ENCODE measurements around the gene FSTL4.

FSTL4 gene

DNA sequence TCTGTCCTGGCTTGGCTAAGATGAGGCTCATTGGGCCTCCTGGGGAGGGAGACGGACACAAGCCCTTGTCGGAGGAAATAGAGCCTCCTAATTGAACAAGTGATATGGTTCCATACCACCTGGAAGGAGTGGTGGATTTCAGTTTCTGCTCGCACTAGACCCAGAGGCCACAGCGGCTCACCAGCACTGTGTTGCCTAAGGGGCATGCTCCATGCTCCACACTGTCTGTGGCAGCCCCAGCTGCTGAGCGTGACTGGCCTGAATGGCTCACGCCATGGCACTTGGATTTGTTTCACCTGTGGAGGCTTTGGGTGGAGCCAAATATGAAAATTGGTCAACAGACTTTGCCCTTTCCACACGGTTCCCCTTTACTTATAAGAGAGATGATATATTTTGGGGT lies 379.4 kb downstream of the FSTL4 start:
- DNase-seq (ENCODE audit: extremely low read depth, low read depth) = no peak
- TF ChIP-seq, protein P1, sequence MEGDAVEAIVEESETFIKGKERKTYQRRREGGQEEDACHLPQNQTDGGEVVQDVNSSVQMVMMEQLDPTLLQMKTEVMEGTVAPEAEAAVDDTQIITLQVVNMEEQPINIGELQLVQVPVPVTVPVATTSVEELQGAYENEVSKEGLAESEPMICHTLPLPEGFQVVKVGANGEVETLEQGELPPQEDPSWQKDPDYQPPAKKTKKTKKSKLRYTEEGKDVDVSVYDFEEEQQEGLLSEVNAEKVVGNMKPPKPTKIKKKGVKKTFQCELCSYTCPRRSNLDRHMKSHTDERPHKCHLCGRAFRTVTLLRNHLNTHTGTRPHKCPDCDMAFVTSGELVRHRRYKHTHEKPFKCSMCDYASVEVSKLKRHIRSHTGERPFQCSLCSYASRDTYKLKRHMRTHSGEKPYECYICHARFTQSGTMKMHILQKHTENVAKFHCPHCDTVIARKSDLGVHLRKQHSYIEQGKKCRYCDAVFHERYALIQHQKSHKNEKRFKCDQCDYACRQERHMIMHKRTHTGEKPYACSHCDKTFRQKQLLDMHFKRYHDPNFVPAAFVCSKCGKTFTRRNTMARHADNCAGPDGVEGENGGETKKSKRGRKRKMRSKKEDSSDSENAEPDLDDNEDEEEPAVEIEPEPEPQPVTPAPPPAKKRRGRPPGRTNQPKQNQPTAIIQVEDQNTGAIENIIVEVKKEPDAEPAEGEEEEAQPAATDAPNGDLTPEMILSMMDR (IDR thresholded peaks at IDR 0.05; ENCODE audit: low read depth, low read length) = no peak

DNA sequence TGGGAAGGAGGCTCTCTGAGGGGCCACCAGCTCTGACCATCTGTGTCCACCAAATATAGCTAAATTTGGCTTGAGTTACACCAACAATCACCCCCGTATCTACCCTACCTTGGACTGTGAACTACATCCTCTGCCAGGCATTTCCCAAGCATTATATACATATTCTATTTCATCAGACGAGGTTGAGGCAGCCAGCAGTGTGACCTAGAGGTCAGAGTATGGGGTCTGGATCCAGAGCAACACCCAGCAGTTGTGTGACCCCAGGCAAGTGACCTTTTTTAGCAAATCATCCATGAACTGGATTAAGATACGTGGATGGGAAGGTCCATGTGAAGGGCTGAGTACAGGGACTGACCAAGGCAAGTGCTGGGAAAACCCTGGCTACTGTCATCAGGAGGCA lies 379.9 kb downstream of the FSTL4 start:
- TF ChIP-seq, protein P1 (IDR thresholded peaks at IDR 0.05; ENCODE audit: low read depth, low read length) = no peak
- DNase-seq (ENCODE audit: extremely low read depth, low read depth) = no peak

DNA sequence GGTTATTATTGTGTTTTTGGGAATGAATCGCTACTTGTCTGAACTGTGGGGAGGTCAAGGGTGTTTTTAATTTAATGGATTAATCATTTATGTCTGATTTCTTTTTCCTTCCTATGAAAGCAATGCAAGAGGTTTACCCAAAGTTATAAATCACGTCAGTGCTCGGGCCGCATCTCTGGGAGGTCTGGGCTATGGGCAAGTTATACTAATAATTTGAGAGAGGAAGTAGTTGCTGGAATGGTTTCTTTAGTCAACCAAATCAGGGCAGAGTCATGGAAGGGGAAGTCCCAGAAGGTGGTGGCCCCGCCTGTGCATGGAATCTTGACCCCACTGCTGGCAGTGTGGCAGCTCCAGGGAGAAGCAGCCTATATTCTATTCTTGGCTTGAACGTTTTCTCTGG lies 380.3 kb downstream of the FSTL4 start:
- DNase-seq (ENCODE audit: extremely low read depth, low read depth) = no peak
- TF ChIP-seq, protein P1 (IDR thresholded peaks at IDR 0.05; ENCODE audit: low read depth, low read length) = no peak

DNA sequence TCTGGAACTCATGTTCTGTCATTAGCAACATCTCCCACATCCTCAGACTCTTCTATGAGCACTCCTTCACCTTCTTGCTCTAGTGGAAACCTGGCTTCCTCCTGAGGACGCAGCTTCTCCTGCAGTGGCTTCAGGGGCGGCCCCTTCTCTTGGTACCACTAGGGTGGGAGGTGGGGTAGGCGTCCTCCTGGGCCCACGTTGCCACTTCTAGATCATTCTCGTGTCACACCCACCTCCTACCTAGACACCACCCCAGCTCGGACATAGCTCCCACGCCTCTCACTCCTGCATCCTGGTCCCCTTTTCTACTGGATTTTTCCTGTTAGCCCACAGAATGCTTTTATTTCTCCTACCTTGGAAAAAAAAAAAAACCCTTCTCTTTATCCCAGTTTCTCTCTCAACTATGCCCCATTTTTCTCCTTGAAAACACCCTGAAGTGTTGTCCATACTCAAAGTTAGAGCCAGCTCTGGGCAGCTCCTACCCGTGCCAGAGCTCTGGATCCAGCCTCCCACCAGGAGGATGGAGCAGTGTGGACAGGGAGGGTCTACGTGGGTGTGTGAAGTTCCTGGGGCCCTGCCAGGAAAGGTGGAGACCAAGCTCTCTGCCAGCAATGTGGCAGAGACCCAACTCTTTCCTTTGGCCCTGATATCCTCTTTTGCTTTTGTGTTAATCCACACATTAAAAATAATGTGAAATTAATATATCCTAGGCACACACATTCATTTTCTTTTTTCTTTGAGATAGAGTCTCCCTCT lies 381.3 kb downstream of the FSTL4 start:
- TF ChIP-seq, protein P1 (IDR thresholded peaks at IDR 0.05; ENCODE audit: low read depth, low read length) = no peak
- DNase-seq (ENCODE audit: extremely low read depth, low read depth) = no peak

DNA sequence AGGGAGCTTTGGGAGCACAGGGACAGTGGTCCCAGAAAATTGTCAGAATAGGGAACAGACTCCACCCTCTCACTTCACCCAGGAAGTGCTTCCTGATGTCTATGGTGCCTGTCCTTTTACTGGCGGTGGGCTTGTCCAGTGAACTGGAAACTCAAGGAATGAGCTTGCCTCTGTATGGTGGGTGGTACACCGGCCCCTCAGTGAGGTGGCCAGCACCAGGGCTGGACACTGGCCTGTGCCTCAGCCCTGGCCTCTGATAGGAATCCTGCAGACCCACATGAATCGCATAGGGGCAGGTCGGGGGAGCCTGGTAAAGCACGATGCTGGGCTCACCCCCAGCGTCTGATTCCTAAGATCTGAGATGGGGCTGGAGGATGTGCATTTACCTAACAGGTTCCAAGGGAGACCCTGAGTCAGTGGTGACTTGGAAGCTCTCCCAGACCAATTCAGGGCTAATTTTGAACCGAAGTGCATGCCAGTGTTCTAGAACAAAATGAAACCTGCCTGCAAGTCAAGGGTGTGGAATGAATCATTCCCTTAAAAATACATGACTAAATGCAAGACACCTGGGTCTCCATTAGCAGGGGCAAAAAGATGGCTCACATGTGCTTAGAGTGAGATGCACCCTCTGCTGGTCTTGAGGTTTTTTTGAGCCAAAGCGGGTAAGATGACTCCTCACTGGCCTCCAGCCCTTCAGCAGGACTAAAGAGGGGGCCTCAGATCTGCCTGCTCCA lies 382.2 kb downstream of the FSTL4 start:
- TF ChIP-seq, protein P1 (IDR thresholded peaks at IDR 0.05; ENCODE audit: low read depth, low read length) = no peak
- DNase-seq (ENCODE audit: extremely low read depth, low read depth) = no peak

DNA sequence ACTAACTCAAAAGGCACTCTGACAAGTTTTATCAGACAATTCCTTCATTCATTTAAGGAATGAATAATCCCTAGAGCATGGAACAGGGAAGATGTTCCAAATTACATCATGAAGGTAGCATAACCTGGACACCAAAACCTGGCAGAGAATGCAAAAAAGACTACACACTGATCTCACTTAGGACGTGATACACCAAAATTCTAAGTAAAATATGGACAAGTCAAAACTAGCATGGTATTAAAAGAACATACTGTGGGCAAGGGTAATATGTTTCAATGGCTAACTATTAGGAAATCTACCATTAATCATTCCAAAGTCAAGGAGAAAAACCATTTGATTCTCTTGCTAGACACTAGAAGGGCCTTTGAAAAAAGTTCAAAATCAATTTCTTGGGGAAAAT lies 384.0 kb downstream of the FSTL4 start:
- TF ChIP-seq, protein P1 (IDR thresholded peaks at IDR 0.05; ENCODE audit: low read depth, low read length) = no peak
- no peak for DNase-seq (ENCODE audit: extremely low read depth, low read depth)

DNA sequence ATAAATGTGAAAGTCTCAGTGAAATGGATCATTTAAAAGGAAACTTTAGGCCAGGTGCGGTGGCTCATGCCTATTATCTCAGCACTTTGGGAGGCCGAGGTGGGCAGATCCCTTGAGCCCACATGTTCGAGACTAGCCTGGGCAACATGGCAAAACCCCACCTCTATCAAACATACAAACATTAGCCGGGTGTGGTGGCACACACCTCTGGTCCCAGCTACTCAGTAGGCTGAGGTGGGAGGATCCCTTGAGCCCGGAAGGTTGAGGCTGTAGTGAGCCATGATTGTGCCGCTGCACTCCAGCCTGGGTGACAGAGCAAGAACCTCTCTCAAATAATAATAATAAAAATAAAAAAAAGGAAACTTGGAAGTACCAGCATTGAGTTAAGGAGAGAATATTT lies 384.4 kb downstream of the FSTL4 start:
- TF ChIP-seq, protein P1 (IDR thresholded peaks at IDR 0.05; ENCODE audit: low read depth, low read length) = no peak
- no peak for DNase-seq (ENCODE audit: extremely low read depth, low read depth)
